Vagina (tissue), 2 donors: Measurements from ENCODE around the gene RALGAPB. TPM values are rescaled to one million over a fixed set of nuclear protein-coding genes. Genes with fewer than 3 reads are reported as not detected.
"Not testable (repeated sequence)": the region's sequence is repeated elsewhere in the genome, so short reads cannot be mapped to it uniquely, and the experiment has no call there.

Experiments
- DNase-seq, 2 donors: peaks; one replicate each; pipeline ENCODE4 v3.0.0-alpha.2; 2017; ENCODE audit errors: extremely low spot score in 2 of 2
- H3K27ac ChIP-seq: fragments of 200-600 bp; sonication (generic); one replicate; pipeline ENCODE4 v1.5.1; 2019
- H3K27me3 ChIP-seq: fragments of 200-600 bp; sonication (generic); one replicate; pipeline ENCODE4 v1.5.1; 2019
- H3K36me3 ChIP-seq, 2 donors: fragments of 200-600 bp; sonication (generic); one replicate each; pipeline ENCODE4 v1.5.1; 2017 to 2019
- H3K4me1 ChIP-seq: fragments of 200-600 bp; sonication (generic); one replicate; pipeline ENCODE4 v1.5.1; 2019
- H3K4me3 ChIP-seq, 2 donors: fragments of 200-600 bp; sonication (generic); 1 replicate in 1 of 2; 2 replicates in 1 of 2; pipeline ENCODE4 v1.5.1; 2016 to 2019
- H3K9me3 ChIP-seq: fragments of 200-600 bp; sonication (generic); one replicate; pipeline ENCODE4 v1.5.1; 2019
- POLR2A ChIP-seq, 2 donors: fragments of 450-650 bp; IDR thresholded peaks; one replicate each; pipeline ENCODE4 v1.6.1; 2017; ENCODE audit warnings: antibody characterized with exemption in 2 of 2, mild to moderate bottlenecking in 2 of 2, moderate library complexity in 2 of 2
- POLR2AphosphoS5 ChIP-seq, 2 donors: sonication (generic); formaldehyde crosslinking; IDR thresholded peaks; one replicate each; pipeline ENCODE4 v1.9.0; 2017; ENCODE audit warnings: antibody characterized with exemption in 2 of 2, mild to moderate bottlenecking in 2 of 2, low read depth in 1 of 2; ENCODE audit not compliant: insufficient read depth in 1 of 2
- intact Hi-C: fragments of 100-400 bp; cut with DNase I; formaldehyde crosslinking; loops from one replicate; pipeline ENCODE4 v1.15.1; 2023
- total RNA-seq: library from RNA; depleted of rRNA; stranded (reverse); fragments of >200 nt; gene quantifications from one replicate; pipeline ENCODE4 v1.2.3, GENCODE V29; 2016
- TF ChIP-seq, protein P1 (sequence below), 3 experiments: fragments of 450-650 bp in 2 of 3; fragments of 200-600 bp in 1 of 3; sonication (generic) in 1 of 3; IDR thresholded peaks; one replicate each; pipeline ENCODE4 v1.5.1; 2017 to 2019; ENCODE audit warnings: antibody characterized with exemption in 3 of 3, mild to moderate bottlenecking in 2 of 3, moderate library complexity in 2 of 3

RALGAPB gene
- total RNA-seq, 1 donor from 2014 or later: 45.2 TPM

DNA sequence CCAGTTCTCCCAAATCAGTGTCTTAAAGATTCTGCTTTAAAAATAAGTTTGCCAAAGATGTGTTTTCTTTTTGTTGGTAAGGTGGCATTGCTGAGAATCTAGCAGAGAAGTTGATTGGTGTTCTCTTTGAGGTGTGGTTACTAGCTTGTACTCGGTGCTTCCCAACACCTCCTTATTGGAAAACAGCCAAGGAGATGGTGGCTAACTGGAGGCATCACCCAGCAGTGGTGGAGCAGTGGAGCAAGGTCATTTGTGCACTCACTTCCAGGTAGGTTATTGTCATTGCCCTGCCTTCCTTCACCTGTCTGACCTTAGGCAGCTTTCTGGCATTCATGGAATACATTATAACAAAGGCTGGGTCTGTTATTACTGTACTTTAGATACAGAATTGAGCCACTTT lies 26.7 kb downstream of the RALGAPB start:
- no peaks in the 10 kb centered on the region for H3K4me1 ChIP-seq
- DNase-seq: no peak
- intact Hi-C loops: no loop called here
- H3K4me3 ChIP-seq: no peak overlapping the region
- H3K27me3 ChIP-seq: no peaks in the 10 kb centered on the region
- H3K9me3 ChIP-seq: no peaks in the 10 kb centered on the region
- H3K27ac ChIP-seq: no peak overlapping the region
- H3K36me3 ChIP-seq: peaks cover 0 to 58% of the 10 kb centered on the region in 2 donors
- TF ChIP-seq POLR2AphosphoS5 (IDR thresholded peaks at IDR 0.05; ENCODE audit: insufficient read depth in 1 of 2, low read depth in 1 of 2): no peak
- TF ChIP-seq, protein P1, sequence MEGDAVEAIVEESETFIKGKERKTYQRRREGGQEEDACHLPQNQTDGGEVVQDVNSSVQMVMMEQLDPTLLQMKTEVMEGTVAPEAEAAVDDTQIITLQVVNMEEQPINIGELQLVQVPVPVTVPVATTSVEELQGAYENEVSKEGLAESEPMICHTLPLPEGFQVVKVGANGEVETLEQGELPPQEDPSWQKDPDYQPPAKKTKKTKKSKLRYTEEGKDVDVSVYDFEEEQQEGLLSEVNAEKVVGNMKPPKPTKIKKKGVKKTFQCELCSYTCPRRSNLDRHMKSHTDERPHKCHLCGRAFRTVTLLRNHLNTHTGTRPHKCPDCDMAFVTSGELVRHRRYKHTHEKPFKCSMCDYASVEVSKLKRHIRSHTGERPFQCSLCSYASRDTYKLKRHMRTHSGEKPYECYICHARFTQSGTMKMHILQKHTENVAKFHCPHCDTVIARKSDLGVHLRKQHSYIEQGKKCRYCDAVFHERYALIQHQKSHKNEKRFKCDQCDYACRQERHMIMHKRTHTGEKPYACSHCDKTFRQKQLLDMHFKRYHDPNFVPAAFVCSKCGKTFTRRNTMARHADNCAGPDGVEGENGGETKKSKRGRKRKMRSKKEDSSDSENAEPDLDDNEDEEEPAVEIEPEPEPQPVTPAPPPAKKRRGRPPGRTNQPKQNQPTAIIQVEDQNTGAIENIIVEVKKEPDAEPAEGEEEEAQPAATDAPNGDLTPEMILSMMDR (IDR thresholded peaks at IDR 0.05): no peak
- no peak for TF ChIP-seq POLR2A (IDR thresholded peaks at IDR 0.05)

DNA sequence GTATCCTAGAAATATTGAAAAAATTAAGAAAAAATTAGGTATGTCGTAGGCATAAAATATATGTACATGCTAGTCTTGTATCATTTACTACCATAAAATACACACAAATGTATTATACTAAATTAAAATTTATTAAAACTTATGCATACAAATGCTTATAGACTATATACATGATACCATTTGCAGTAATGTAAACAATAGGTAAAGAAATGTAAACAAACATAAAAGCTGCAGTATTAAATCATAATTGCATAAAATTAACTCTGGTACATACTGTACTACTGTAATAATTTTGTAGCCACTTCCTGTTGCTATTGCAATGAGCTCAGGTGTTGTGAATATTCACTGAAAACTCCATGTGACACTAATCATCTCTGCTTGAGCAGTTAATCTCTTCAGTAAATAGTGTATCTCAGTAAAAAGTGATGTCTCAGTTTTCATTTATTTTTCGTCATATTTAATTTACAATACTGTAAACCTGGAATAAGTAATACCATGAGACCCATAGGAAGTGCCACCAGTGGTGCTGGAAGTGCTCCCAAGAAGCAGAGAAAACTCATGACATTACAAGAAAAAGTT lies 29.3 kb downstream of the RALGAPB start:
- TF ChIP-seq POLR2A (IDR thresholded peaks at IDR 0.05) (no peak), POLR2AphosphoS5 (IDR thresholded peaks at IDR 0.05; ENCODE audit: insufficient read depth in 1 of 2, low read depth in 1 of 2) (no peak)
- TF ChIP-seq, protein P1 (IDR thresholded peaks at IDR 0.05): no peak
- H3K36me3 ChIP-seq: peaks cover 0 to 46% of the 10 kb centered on the region in 2 donors
- H3K4me1 ChIP-seq: no peaks in the 10 kb centered on the region
- no peak overlapping the region for H3K27ac ChIP-seq
- intact Hi-C loops: no loop called here
- no peak for DNase-seq
- H3K27me3 ChIP-seq: no peaks in the 10 kb centered on the region
- no peak overlapping the region for H3K4me3 ChIP-seq
- no peaks in the 10 kb centered on the region for H3K9me3 ChIP-seq

DNA sequence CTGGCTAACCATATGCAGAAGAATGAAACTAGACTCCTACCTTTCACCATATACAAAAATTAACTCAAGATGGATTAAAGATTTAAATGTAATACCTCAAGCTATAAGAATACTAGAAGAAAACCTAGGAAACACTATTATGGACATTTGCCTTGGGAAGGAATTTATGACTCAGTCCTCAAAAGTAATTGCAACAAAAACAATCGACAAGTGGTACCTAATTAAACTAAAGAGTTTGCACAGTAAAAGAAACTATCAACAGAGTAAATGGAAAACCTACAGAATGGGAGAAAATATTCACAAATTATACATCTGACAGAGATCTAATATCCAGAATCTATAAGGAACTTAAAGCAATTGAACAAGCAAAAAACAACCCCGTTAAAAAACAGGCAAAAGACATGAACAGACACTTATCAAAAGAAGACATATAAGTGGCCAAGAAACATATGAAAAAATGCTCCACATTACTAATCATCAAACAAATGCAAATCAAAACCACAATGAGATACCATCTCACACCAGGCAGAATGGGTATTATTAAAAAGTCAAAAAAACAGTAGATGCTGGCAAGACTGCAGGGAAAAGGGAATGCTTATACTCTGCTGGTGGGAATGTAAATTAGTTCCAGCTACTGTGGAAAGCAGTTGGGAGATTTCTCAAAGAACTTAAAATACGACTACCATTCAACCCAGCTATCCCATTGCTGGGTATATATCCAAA lies 31.9 kb downstream of the RALGAPB start:
- H3K36me3 ChIP-seq: peaks cover 0 to 40% of the 10 kb centered on the region in 2 donors
- intact Hi-C loops: no loop called here
- no peak overlapping the region for H3K4me3 ChIP-seq
- DNase-seq: no peak
- TF ChIP-seq POLR2A (IDR thresholded peaks at IDR 0.05) (no peak), POLR2AphosphoS5 (IDR thresholded peaks at IDR 0.05; ENCODE audit: insufficient read depth in 1 of 2, low read depth in 1 of 2) (no peak)
- TF ChIP-seq, protein P1 (IDR thresholded peaks at IDR 0.05): no peak
- H3K4me1 ChIP-seq: no peaks in the 10 kb centered on the region
- H3K27ac ChIP-seq: no peak overlapping the region
- H3K9me3 ChIP-seq: no peaks in the 10 kb centered on the region
- no peaks in the 10 kb centered on the region for H3K27me3 ChIP-seq

DNA sequence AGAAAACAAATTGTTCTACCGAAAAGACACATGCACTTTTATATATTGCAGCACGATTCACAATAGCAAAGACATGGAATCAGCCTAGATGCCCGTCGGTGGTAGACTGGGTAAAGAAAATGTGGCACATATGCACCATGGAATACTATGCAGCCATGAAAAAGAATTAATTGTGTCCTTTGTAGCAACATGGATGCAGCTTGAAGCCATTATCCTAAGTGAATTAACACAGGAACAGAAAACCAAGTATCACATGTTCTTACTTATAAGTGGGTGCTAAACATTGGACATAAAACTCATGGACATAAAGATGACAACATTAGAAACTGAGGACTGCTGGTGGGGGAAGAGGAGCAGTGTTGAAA lies 32.4 kb downstream of the RALGAPB start:
- H3K4me3 ChIP-seq: no peak overlapping the region
- H3K27me3 ChIP-seq: no peaks in the 10 kb centered on the region
- H3K4me1 ChIP-seq: no peaks in the 10 kb centered on the region
- H3K9me3 ChIP-seq: no peaks in the 10 kb centered on the region
- peaks cover 0 to 45% of the 10 kb centered on the region in 2 donors for H3K36me3 ChIP-seq
- TF ChIP-seq, protein P1 (IDR thresholded peaks at IDR 0.05): no peak
- TF ChIP-seq POLR2A (IDR thresholded peaks at IDR 0.05): no peak
- no peak for TF ChIP-seq POLR2AphosphoS5 (IDR thresholded peaks at IDR 0.05; ENCODE audit: insufficient read depth in 1 of 2, low read depth in 1 of 2)
- no peak overlapping the region for H3K27ac ChIP-seq
- no peak for DNase-seq
- intact Hi-C loops: no loop called here

DNA sequence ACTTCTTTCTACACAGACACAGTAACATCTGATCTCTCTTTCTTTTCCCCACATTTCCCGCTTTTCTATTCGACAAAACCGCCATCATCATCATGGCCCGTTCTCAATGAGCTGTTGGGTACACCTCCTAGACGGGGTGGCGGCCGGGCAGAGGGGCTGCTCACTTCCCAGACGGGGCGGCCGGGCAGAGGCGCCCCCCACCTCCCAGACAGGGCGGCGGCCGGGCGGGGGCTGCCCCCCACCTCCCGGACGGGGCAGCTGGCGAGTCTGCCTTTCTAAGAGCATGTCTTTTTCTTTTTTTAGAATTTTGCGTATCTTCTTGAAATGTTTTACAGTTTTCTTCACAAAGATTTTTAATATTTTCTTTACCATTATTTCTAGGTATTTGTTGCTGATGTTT lies 39.1 kb downstream of the RALGAPB start:
- intact Hi-C loops, DNase-seq, H3K9me3 ChIP-seq, H3K27me3 ChIP-seq, H3K4me1 ChIP-seq, H3K27ac ChIP-seq, H3K4me3 ChIP-seq: not testable (repeated sequence)
- H3K36me3 ChIP-seq: peaks cover 0 to 35% of the 10 kb centered on the region in 2 donors
